Measurements from ENCODE around the gene SOCS1. TPM values are rescaled to one million over a fixed set of nuclear protein-coding genes. Genes with fewer than 3 reads are reported as not detected.

SOCS1 gene
- total and polyA plus RNA-seq, 2 of the 8 experiments (the other 6 are each of a cell fraction or from before 2014, with no cell fraction given) = 21.0 to 48.9 TPM

GRCh38 chr16:11217651-11218603, 38.1 kb downstream of the SOCS1 start:
- Histone ChIP-seq H3K56ac (replicated peaks; ENCODE audit: insufficient read length, low read depth, low read length) (no peak overlapping the region), H3K4me1 (replicated peaks in 1 of 4; ENCODE audit: control insufficient read depth in 3 of 4, insufficient read depth in 4 of 4, low read length in 3 of 4) (no peaks in the 10 kb centered on the region), H3K14ac (ENCODE audit: insufficient read length) (no peak overlapping the region), H2BK15ac (ENCODE audit: low read length) (no peak overlapping the region), H2AK5ac (ENCODE audit: low read depth, low read length) (no peak overlapping the region), H2BK120ac (replicated peaks; ENCODE audit: low read depth, low read length) (no peak overlapping the region), H4K5ac (ENCODE audit: insufficient read length, low read depth, low read length) (no peak overlapping the region), H2AFZ (ENCODE audit: low read length) (no peak overlapping the region), H4K8ac (ENCODE audit: extremely low read depth, insufficient read depth, low read length) (no peak overlapping the region), H3K9ac (replicated peaks in 1 of 4; ENCODE audit: extremely low read depth in 1 of 4, low read depth in 3 of 4, low read length in 3 of 4) (no peak overlapping the region), H3K18ac (ENCODE audit: extremely low read depth, low read length) (no peak overlapping the region), H3K23me2 (ENCODE audit: low read depth, low read length) (peaks cover 3% of the 10 kb centered on the region; the same call in 1 of the 2 replicates), H3K79me2 (ENCODE audit: control insufficient read depth in 1 of 2, insufficient read depth in 2 of 2, low read length in 2 of 2) (no peaks in the 10 kb centered on the region), H2BK12ac (ENCODE audit: low read depth, low read length) (no peak overlapping the region), H3K9me3 (ENCODE audit: insufficient read depth in 2 of 2, low read depth in 1 of 2, low read length in 1 of 2) (peaks cover 12 to 19% of the 10 kb centered on the region in 2 experiments), H3K79me1 (ENCODE audit: low read depth, low read length) (no peaks in the 10 kb centered on the region), H3K4me2 (ENCODE audit: insufficient read depth in 1 of 2, low read depth in 2 of 2, low read length in 2 of 2) (no peak overlapping the region), H3K4ac (replicated peaks; ENCODE audit: insufficient read length, low read depth, low read length) (no peak overlapping the region), H3K23ac (ENCODE audit: insufficient read length) (no peak overlapping the region), H3K27ac (ENCODE audit: low read depth, low read length) (no peak overlapping the region), H4K91ac (replicated peaks; ENCODE audit: insufficient read length, low read length) (no peak overlapping the region), H2BK20ac (ENCODE audit: low read length) (no peak overlapping the region), H3K4me3 (ENCODE audit: extremely low read depth in 1 of 4, insufficient read depth in 2 of 4, low read depth in 3 of 4, low read length in 4 of 4) (no peak overlapping the region), H4K20me1 (replicated peaks in 1 of 2; ENCODE audit: control insufficient read depth in 1 of 2, insufficient read depth in 2 of 2, low read length in 2 of 2) (no peaks in the 10 kb centered on the region), H2BK5ac (ENCODE audit: low read depth, low read length) (no peak overlapping the region), H3K27me3 (replicated peaks in 1 of 4; ENCODE audit: control insufficient read depth in 3 of 4, extremely low read depth in 1 of 4, insufficient read depth in 3 of 4, low read length in 3 of 4) (no peaks in the 10 kb centered on the region), H3K36me3 (ENCODE audit: control insufficient read depth in 2 of 4, insufficient read depth in 4 of 4, low read length in 3 of 4) (peaks cover 0 to 3% (median 0%) of the 10 kb centered on the region in 4 experiments; a peak in 1 of 8 replicates)
- CTCF ChIA-PET (ENCODE audit: partially characterized antibody) = interaction anchor here (0.6 to 4.5 kb wide), 35 partner anchors 9 to 247 kb away, joined by 3 to 28 read pairs (median 3); no protein-coding TSS in a partner anchor
- DNase-seq (ENCODE audit: low read depth in 1 of 2, low spot score in 2 of 2) = no peak
- POLR2A ChIA-PET (ENCODE audit: partially characterized antibody) = interaction anchor here (0.9 to 1.6 kb wide), 2 partner anchors 12 to 38 kb away, joined by 3 to 7 read pairs; partner anchors contain the start of gene SOCS1
- no peak for FAIRE-seq
- 85% methylated on average over 3 of the region's 3 CpGs; no CpG with 5 or more reads in 1 of the 2 experiments for WGBS, 2 experiments (ENCODE audit: extremely low coverage in 1 of 2, insufficient coverage in 1 of 2, insufficient read length in 1 of 2, insufficient replicate concordance in 2 of 2, low coverage in 1 of 2, low lambda C conversion rate in 2 of 2, missing lambda C conversion rate in 1 of 2)
- TF ChIP-seq JUN (IDR thresholded peaks at IDR 0.05; ENCODE audit: low read depth, low read length) (no peak), CBX8 (IDR thresholded peaks at IDR 0.05; ENCODE audit: borderline replicate concordance, low read depth, low read length) (no peak), SIRT6 (IDR thresholded peaks at IDR 0.05; ENCODE audit: low read length) (no peak), BRCA1 (IDR thresholded peaks at IDR 0.05; ENCODE audit: low read depth, low read length) (no peak), BACH1 (IDR thresholded peaks at IDR 0.05; ENCODE audit: low read length) (no peak), SP1 (IDR thresholded peaks at IDR 0.05; ENCODE audit: low read depth, low read length) (no peak), CHD2 (IDR thresholded peaks at IDR 0.05; ENCODE audit: low read length) (no peak)

Data from H1 (cell line).